Thyroid gland (tissue), 4 donors: ENCODE measurements around the gene TPSG1.

ENCODE experiments used
- POLR2A ChIP-seq, 2 donors: fragments of 450-650 bp; IDR thresholded peaks; one replicate each; pipeline ENCODE4 v1.6.1; 2017; ENCODE audit warnings: antibody characterized with exemption in 2 of 2, mild to moderate bottlenecking in 2 of 2, moderate library complexity in 1 of 2
- TF ChIP-seq, protein P1 (sequence below), 6 experiments: fragments of 200-600 bp in 3 of 6; fragments of 450-650 bp in 3 of 6; sonication (generic) in 3 of 6; IDR thresholded peaks; one replicate each; pipeline ENCODE4 v1.5.1; 2016 to 2019; ENCODE audit warnings: antibody characterized with exemption in 6 of 6, mild to moderate bottlenecking in 2 of 6, inconsistent platforms in 1 of 6, moderate library complexity in 1 of 6

DNA sequence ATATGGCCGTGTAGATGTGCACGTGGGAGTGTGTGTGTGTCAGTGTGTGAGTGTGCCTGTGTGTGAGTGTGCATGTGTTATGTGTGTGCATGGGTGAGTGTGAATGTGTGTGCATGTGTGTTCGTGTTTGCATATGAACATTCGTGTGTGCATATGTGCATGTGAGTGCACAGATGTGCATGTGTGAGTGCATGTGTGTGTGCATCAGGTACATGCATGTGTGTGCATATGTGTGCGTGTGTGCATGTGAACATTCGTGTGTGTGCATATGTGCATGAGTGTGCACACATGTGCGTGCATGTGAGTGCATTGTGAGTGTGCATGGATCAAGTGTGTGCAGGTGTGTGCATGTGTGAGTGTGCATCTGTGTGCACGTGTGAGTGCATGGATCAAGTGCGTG is 12.9 kb upstream of the TPSG1 start:
- TF ChIP-seq, protein P1, sequence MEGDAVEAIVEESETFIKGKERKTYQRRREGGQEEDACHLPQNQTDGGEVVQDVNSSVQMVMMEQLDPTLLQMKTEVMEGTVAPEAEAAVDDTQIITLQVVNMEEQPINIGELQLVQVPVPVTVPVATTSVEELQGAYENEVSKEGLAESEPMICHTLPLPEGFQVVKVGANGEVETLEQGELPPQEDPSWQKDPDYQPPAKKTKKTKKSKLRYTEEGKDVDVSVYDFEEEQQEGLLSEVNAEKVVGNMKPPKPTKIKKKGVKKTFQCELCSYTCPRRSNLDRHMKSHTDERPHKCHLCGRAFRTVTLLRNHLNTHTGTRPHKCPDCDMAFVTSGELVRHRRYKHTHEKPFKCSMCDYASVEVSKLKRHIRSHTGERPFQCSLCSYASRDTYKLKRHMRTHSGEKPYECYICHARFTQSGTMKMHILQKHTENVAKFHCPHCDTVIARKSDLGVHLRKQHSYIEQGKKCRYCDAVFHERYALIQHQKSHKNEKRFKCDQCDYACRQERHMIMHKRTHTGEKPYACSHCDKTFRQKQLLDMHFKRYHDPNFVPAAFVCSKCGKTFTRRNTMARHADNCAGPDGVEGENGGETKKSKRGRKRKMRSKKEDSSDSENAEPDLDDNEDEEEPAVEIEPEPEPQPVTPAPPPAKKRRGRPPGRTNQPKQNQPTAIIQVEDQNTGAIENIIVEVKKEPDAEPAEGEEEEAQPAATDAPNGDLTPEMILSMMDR (IDR thresholded peaks at IDR 0.05) = no peak
- TF ChIP-seq POLR2A (IDR thresholded peaks at IDR 0.05) = no peak
